HCT116 (cell line): Measurements from ENCODE around the gene PANK1. TPM values are rescaled to one million over a fixed set of nuclear protein-coding genes. Genes with fewer than 3 reads are reported as not detected.

Experiments used
- ATAC-seq: fragments of 200-7000 bp; cut with Tn5 transposase; 2 replicates; pipeline ENCODE4 v1.9.1; 2020; ENCODE audit warnings: mild to moderate bottlenecking, moderate library complexity
- BruUV-seq: library from RNA; stranded (reverse); fragments of 400-500 nt; replicated peaks from 2 replicates; lab custom pipeline; 2021; lab: Mats Ljungman, UMichigan
- CTCF ChIA-PET: fragments of 300-600 bp; sonication (Branson Sonifier 250); formaldehyde crosslinking; loops from one replicate; lab custom pipeline; 2021; ENCODE audit warnings: antibody characterized with exemption; lab: Charles Lee
- POLR2A ChIA-PET: fragments of 300-600, 350-600 bp; sonication (Branson Sonifier 250); formaldehyde crosslinking; loops from one replicate; lab custom pipeline; 2021; ENCODE audit warnings: antibody characterized with exemption; lab: Charles Lee
- RAD21 ChIA-PET, 2 experiments: fragments of 300-600 bp; sonication (Branson Sonifier 250); formaldehyde crosslinking; loops; one replicate each; lab custom pipeline; 2023; ENCODE audit warnings: low total read pairs in 2 of 2; ENCODE audit not compliant: uncharacterized antibody in 2 of 2, unreplicated experiment in 2 of 2, low non-redundant PET in 1 of 2; lab: Charles Lee
- DNase-seq: peaks from one replicate; pipeline ENCODE4 v3.0.0-alpha.2; 2010; ENCODE audit warnings: low read depth, low spot score
- H2AFZ ChIP-seq: fragments of 200-600 bp; shearing (Covaris generic), sonication (generic); 2 replicates; pipeline ENCODE4 v1.6.1; 2017; ENCODE audit warnings: low read depth, mixed run types, mixed read lengths, antibody characterized with exemption, low read length; ENCODE audit not compliant: poor library complexity, severe bottlenecking
- H3K27ac ChIP-seq: 2 replicates; pipeline ENCODE4 v1.5.1; 2012; ENCODE audit warnings: low read depth, low read length
- H3K27me3 ChIP-seq: fragments of 200-600 bp; sonication (generic); 2 replicates; pipeline ENCODE4 v1.6.1; 2016; ENCODE audit warnings: mixed run types, low read length, mixed read lengths; ENCODE audit not compliant: insufficient read depth
- H3K36me3 ChIP-seq, 2 experiments: fragments of 200-500 bp in 1 of 2; fragments of 200-600 bp in 1 of 2; sonication (Bioruptor generic) in 1 of 2; sonication (generic) in 1 of 2; 2 replicates each; pipeline versions ENCODE4 v1.5.1 to v1.6.1; 2014 to 2016; ENCODE audit warnings: low read length in 2 of 2, inconsistent platforms in 1 of 2, mixed read lengths in 1 of 2, mixed run types in 1 of 2; ENCODE audit not compliant: insufficient read depth in 2 of 2, control insufficient read depth in 1 of 2
- H3K4me1 ChIP-seq, 2 experiments: fragments of 200-600 bp in 1 of 2; sonication (generic) in 1 of 2; 2 replicates each; pipeline versions ENCODE4 v1.5.1 to v1.6.1; 2012 to 2017; ENCODE audit warnings: low read length in 2 of 2, inconsistent platforms in 1 of 2, mild to moderate bottlenecking in 1 of 2, mixed read lengths in 1 of 2, mixed run types in 1 of 2, moderate library complexity in 1 of 2; ENCODE audit not compliant: insufficient read depth in 2 of 2, control insufficient read depth in 1 of 2
- H3K4me2 ChIP-seq: fragments of 200-600 bp; sonication (generic); 2 replicates; pipeline ENCODE4 v1.6.1; 2017; ENCODE audit warnings: mixed run types, low read length, mixed read lengths
- H3K4me3 ChIP-seq, 2 experiments: fragments of 200-600 bp in 1 of 2; sonication (generic) in 1 of 2; replicated peaks in 1 of 2; 2 replicates each; pipeline ENCODE4 v1.5.1; 2011 to 2016; ENCODE audit warnings: low read length in 2 of 2, control low read depth in 1 of 2, low read depth in 1 of 2, mild to moderate bottlenecking in 1 of 2, mixed read lengths in 1 of 2, mixed run types in 1 of 2
- H3K79me2 ChIP-seq: fragments of 200-600 bp; sonication (generic); 2 replicates; pipeline ENCODE4 v1.6.1; 2017; ENCODE audit warnings: mild to moderate bottlenecking, mixed run types, low read length, moderate library complexity, mixed read lengths; ENCODE audit not compliant: insufficient read depth
- H3K9ac ChIP-seq: fragments of 200-600 bp; sonication (generic); 2 replicates; pipeline ENCODE4 v1.6.1; 2016; ENCODE audit warnings: low read length, mixed read lengths
- H3K9me2 ChIP-seq: fragments of 200-600 bp; sonication (generic), shearing (Covaris generic); 2 replicates; pipeline ENCODE4 v1.6.1; 2017; ENCODE audit warnings: mixed run types, mild to moderate bottlenecking, moderate library complexity; ENCODE audit not compliant: insufficient read depth
- H3K9me3 ChIP-seq, 2 experiments: fragments of 200-500 bp in 1 of 2; fragments of 200-600 bp in 1 of 2; sonication (Bioruptor generic) in 1 of 2; sonication (generic) in 1 of 2; 2 replicates each; pipeline ENCODE4 v1.6.1; 2014 to 2017; ENCODE audit warnings: low read length in 2 of 2, mixed read lengths in 2 of 2, inconsistent platforms in 1 of 2, low read depth in 1 of 2, mild to moderate bottlenecking in 1 of 2, mixed run types in 1 of 2, moderate library complexity in 1 of 2; ENCODE audit not compliant: control insufficient read depth in 1 of 2, insufficient read depth in 1 of 2
- H4K20me1 ChIP-seq: fragments of 200-600 bp; sonication (generic), shearing (Covaris generic); 2 replicates; pipeline ENCODE4 v1.6.1; 2017; ENCODE audit warnings: mixed run types, mild to moderate bottlenecking, moderate library complexity; ENCODE audit not compliant: insufficient read depth
- ATF3 ChIP-seq: IDR thresholded peaks from 2 replicates; pipeline ENCODE4 v1.6.1; 2012
- CBX3 ChIP-seq: IDR thresholded peaks from 2 replicates; pipeline ENCODE4 v1.6.1; 2012; ENCODE audit warnings: low read depth
- CEBPB ChIP-seq: IDR thresholded peaks from 2 replicates; pipeline ENCODE4 v1.6.1; 2012; ENCODE audit warnings: low read depth
- EGR1 ChIP-seq: IDR thresholded peaks from 2 replicates; pipeline ENCODE4 v1.6.1; 2012; ENCODE audit warnings: low read depth
- EZH2 ChIP-seq: fragments of 200-600 bp; sonication (generic); IDR thresholded peaks from 2 replicates; pipeline ENCODE4 v1.6.1; 2017; ENCODE audit warnings: antibody characterized with exemption, mixed run types
- JUND ChIP-seq: IDR thresholded peaks from 2 replicates; pipeline ENCODE4 v1.6.1; 2012
- RAD21 ChIP-seq: IDR thresholded peaks from 2 replicates; pipeline ENCODE4 v1.6.1; 2012; ENCODE audit warnings: low read depth, mild to moderate bottlenecking
- REST ChIP-seq: IDR thresholded peaks from 2 replicates; pipeline ENCODE4 v1.6.1; 2012; ENCODE audit warnings: low read depth
- SIN3A ChIP-seq: IDR thresholded peaks from 2 replicates; pipeline ENCODE4 v1.6.1; 2012; ENCODE audit warnings: low read depth
- SP1 ChIP-seq: IDR thresholded peaks from 2 replicates; pipeline ENCODE4 v1.6.1; 2012; ENCODE audit warnings: low read depth
- SRF ChIP-seq: IDR thresholded peaks from 2 replicates; pipeline ENCODE4 v1.6.1; 2012; ENCODE audit warnings: low read depth
- TCF7L2 ChIP-seq: IDR thresholded peaks from 2 replicates; pipeline ENCODE4 v1.7.0; 2011; ENCODE audit warnings: borderline replicate concordance, inconsistent platforms; ENCODE audit not compliant: insufficient read depth, insufficient read length; ENCODE audit errors: extremely low read depth
- ZNF274 ChIP-seq: fragments of 200-500 bp; sonication (Bioruptor generic); IDR thresholded peaks from 2 replicates; pipeline ENCODE4 v1.6.1; 2014; ENCODE audit warnings: mild to moderate bottlenecking, low read depth, low read length, inconsistent platforms
- intact Hi-C: fragments of 100-400 bp; cut with micrococcal nuclease; formaldehyde crosslinking; loops from 2 replicates; pipeline ENCODE4 v1.10.0; 2022
- total RNA-seq: library from RNA; stranded (reverse); gene quantifications from one replicate; pipeline ENCODE4 v1.2.1, GENCODE V29; 2021; ENCODE audit not compliant: unreplicated experiment
- TF ChIP-seq, protein P1 (sequence below): IDR thresholded peaks from 2 replicates; pipeline ENCODE4 v1.6.1; 2012

The PANK1 gene
- total RNA-seq, 1 experiment from 2014 or later = 6.4 TPM

DNA sequence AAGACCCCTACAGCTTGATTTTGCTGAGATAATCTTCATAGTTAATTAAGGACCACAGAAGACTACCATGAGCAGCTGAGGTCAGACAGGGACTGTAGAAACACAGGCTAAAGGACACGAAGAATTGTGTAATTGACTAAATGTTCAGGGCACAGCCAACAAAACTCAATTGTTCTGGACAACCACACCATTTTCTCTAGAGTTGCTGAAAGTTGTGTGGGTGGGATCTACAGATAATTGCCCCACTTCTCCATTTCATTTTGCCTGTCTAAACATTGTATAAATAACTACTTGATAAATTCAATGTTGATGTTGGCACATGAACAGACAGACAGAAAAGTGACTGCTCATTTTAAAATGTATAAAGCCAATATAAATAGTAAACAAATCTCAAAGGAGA is 70.7 kb downstream of the PANK1 start (continued):
- TF ChIP-seq REST (no peak), SRF (no peak), TCF7L2 (no peak), CEBPB (no peak), SIN3A (no peak)
- TF ChIP-seq, all 23 proteins: peak for 0

DNA sequence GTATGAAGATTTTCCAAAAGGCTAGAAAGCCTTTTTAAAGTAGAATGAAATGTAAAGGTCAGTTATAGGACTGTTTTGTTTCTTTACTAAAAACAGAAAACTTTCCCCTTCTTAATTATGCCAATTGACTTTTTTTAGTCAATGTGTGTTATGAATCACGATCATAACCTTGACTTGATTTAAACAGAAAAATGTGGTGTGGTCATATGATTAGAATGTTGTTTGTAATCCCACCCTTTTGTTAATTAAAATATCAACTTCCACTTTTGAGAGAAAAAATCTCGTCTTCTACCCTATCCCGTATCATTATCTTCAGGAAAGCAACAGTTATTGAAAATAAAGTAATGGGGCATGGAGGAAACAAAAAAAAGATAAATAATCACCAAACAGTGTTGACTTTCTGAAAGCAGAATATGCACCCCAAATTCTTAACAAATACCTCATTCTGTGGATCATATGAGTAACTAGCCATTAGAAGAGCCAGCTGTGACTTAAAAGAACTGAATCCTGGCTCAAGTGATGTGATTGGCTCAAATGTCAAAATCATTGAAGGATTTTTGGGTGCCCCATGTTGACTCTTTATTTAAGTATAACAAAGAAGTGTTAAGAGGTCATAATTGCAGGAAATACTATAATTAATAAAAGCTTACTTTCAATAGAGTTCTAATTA is 77.3 kb downstream of the PANK1 start:
- Histone ChIP-seq H3K4me1 (no peaks in the 10 kb centered on the region), H3K4me2 (no peak overlapping the region), H3K9ac (no peak overlapping the region), H2AFZ (no peak overlapping the region), H3K27ac (no peak overlapping the region), H3K27me3 (no peaks in the 10 kb centered on the region), H3K9me2 (no peaks in the 10 kb centered on the region), H4K20me1 (no peaks in the 10 kb centered on the region), H3K9me3 (no peaks in the 10 kb centered on the region), H3K36me3 (no peaks in the 10 kb centered on the region), H3K4me3 (no peak overlapping the region), H3K79me2 (no peaks in the 10 kb centered on the region)
- no TSS peak for BruUV-seq
- no peak for TF ChIP-seq CBX3
- TF ChIP-seq EGR1 = no peak
- no peak for TF ChIP-seq REST
- no peak for TF ChIP-seq SP1
- TF ChIP-seq CEBPB = no peak
- TF ChIP-seq ATF3 = no peak
- no peak for TF ChIP-seq JUND
- no peak for TF ChIP-seq RAD21
- TF ChIP-seq SIN3A = no peak
- TF ChIP-seq ZNF274 = no peak
- TF ChIP-seq SRF = no peak
- TF ChIP-seq, protein P1, sequence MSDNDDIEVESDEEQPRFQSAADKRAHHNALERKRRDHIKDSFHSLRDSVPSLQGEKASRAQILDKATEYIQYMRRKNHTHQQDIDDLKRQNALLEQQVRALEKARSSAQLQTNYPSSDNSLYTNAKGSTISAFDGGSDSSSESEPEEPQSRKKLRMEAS = no peak
- TF ChIP-seq EZH2 = no peak
- ChIA-PET CTCF (no interaction called here), POLR2A (interaction anchor here (1.0 kb wide), 1 partner anchor 76 kb away, joined by 3 read pairs; no protein-coding TSS in a partner anchor), RAD21 (interaction anchor here in 1 of 2 experiments (0.7 kb wide), 1 partner anchor 1731 kb away, joined by 4 read pairs; no protein-coding TSS in a partner anchor)
- intact Hi-C loops = loop anchor here (10.0 kb wide), 1 partner anchor 1297 kb away; no protein-coding TSS in a partner anchor
- DNase-seq (no peak), ATAC-seq (no peak)
